GM12878 (cell line): Measurements from ENCODE around the gene USH2A.

ENCODE experiments used
- EED ChIP-seq: sonication (generic); IDR thresholded peaks from 2 replicates; pipeline ENCODE4 v1.6.1; 2016; ENCODE audit warnings: antibody characterized with exemption, low read depth
- SMAD1 ChIP-seq: fragments of 450-650 bp; IDR thresholded peaks from 2 replicates; pipeline ENCODE4 v1.6.1; 2018; ENCODE audit warnings: mild to moderate bottlenecking, low read depth; ENCODE audit not compliant: partially characterized antibody
- SPI1 ChIP-seq: IDR thresholded peaks from 2 replicates; pipeline ENCODE4 v1.6.1; 2011; ENCODE audit warnings: low read depth, mild to moderate bottlenecking, low read length, moderate library complexity, borderline replicate concordance; ENCODE audit not compliant: insufficient read depth
- TF ChIP-seq, protein P1 (sequence below), 3 experiments: IDR thresholded peaks in 2 of 3; conservative IDR thresholded peaks in 1 of 3; 2 replicates each; pipeline ENCODE4 v1.5.1; 2011; ENCODE audit warnings: low read depth in 3 of 3, low read length in 3 of 3, mild to moderate bottlenecking in 3 of 3, control low read depth in 2 of 3, moderate library complexity in 2 of 3, inconsistent platforms in 1 of 3, mixed read lengths in 1 of 3; ENCODE audit not compliant: control insufficient read depth in 2 of 3, insufficient read depth in 1 of 3; ENCODE audit errors: extremely low read depth in 1 of 3

DNA sequence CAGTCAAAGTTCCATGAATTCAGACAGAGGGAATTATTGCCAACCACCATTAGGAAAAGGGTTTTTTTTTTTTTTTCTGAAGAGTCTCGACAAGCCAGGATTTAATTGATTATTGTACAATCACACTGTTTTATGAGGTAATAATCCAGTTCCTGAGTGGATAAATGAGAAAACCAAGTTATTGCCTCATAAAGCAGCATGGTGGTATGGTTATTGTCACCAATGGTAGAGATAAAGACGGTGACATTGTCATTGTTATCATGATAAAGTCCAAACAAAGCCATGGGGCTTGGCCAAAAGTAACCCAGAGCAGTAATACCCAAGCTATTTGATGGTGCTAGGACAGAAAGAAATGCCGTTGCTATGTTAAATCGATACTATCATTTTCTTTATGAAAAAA, 232.8 kb downstream of the USH2A start:
- TF ChIP-seq SPI1 (no peak), EED (no peak), SMAD1 (no peak)
- TF ChIP-seq, protein P1, sequence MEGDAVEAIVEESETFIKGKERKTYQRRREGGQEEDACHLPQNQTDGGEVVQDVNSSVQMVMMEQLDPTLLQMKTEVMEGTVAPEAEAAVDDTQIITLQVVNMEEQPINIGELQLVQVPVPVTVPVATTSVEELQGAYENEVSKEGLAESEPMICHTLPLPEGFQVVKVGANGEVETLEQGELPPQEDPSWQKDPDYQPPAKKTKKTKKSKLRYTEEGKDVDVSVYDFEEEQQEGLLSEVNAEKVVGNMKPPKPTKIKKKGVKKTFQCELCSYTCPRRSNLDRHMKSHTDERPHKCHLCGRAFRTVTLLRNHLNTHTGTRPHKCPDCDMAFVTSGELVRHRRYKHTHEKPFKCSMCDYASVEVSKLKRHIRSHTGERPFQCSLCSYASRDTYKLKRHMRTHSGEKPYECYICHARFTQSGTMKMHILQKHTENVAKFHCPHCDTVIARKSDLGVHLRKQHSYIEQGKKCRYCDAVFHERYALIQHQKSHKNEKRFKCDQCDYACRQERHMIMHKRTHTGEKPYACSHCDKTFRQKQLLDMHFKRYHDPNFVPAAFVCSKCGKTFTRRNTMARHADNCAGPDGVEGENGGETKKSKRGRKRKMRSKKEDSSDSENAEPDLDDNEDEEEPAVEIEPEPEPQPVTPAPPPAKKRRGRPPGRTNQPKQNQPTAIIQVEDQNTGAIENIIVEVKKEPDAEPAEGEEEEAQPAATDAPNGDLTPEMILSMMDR (IDR thresholded peaks at IDR 0.05 in 2 of 3, conservative IDR thresholded peaks at IDR 0.05 in 1 of 3; ENCODE audit: control insufficient read depth in 2 of 3, extremely low read depth in 1 of 3, insufficient read depth in 1 of 3, low read depth in 3 of 3, low read length in 3 of 3) = no peak
